Heart left ventricle (tissue), 16 donors: ENCODE measurements around the gene OLIG1. TPM values are rescaled to one million over a fixed set of nuclear protein-coding genes. Genes with fewer than 3 reads are reported as not detected.
A peak's percentile ranks its signal among the peaks of the same experiment; 100 is the strongest.

ENCODE experiments used
- ATAC-seq, 4 donors: fragments of 200-7000 bp; cut with Tn5 transposase; one replicate each; pipeline ENCODE4 v1.9.1; 2020 to 2022; ENCODE audit warnings: moderate library complexity in 4 of 4, mild to moderate bottlenecking in 3 of 4, moderate number of reproducible peaks in 1 of 4
- DNase-seq, 5 donors: peaks; one replicate each; pipeline ENCODE4 v3.0.0-alpha.2; 2020
- H3K27ac ChIP-seq, 12 donors: fragments of 200-600 bp; sonication (generic) in 4 of 12; one replicate each; pipeline versions ENCODE4 v1.5.0 to v1.8.0; 2016 to 2022; ENCODE audit warnings: mild to moderate bottlenecking in 2 of 12
- H3K27me3 ChIP-seq, 9 donors: fragments of 200-600 bp; sonication (generic) in 2 of 9; one replicate each; pipeline versions ENCODE4 v1.5.1 to v1.8.0; 2016 to 2022; ENCODE audit warnings: mild to moderate bottlenecking in 3 of 9
- H3K36me3 ChIP-seq, 9 donors: fragments of 200-600 bp; sonication (generic) in 2 of 9; one replicate each; pipeline versions ENCODE4 v1.5.0 to v1.8.0; 2018 to 2022; ENCODE audit warnings: mild to moderate bottlenecking in 2 of 9
- H3K4me1 ChIP-seq, 12 donors: fragments of 200-600 bp; sonication (generic) in 4 of 12; one replicate each; pipeline versions ENCODE4 v1.5.0 to v1.8.0; 2016 to 2022; ENCODE audit warnings: mild to moderate bottlenecking in 3 of 12
- H3K4me3 ChIP-seq, 12 donors: fragments of 200-600 bp; sonication (generic) in 4 of 12; one replicate each; pipeline versions ENCODE4 v1.5.0 to v1.8.0; 2017 to 2022; ENCODE audit warnings: mild to moderate bottlenecking in 9 of 12, moderate library complexity in 4 of 12
- H3K9me3 ChIP-seq, 12 donors: fragments of 200-600 bp; sonication (generic) in 4 of 12; one replicate each; pipeline versions ENCODE4 v1.5.0 to v1.8.0; 2016 to 2022; ENCODE audit warnings: mild to moderate bottlenecking in 1 of 12
- CTCF ChIP-seq, 12 donors: fragments of 200-600 bp; sonication (generic) in 4 of 12; IDR thresholded peaks; one replicate each; pipeline versions ENCODE4 v1.5.0 to v1.8.0; 2018 to 2022; ENCODE audit warnings: antibody characterized with exemption in 12 of 12, mild to moderate bottlenecking in 5 of 12
- POLR2A ChIP-seq, 2 donors: fragments of 450-650 bp; IDR thresholded peaks; one replicate each; pipeline ENCODE4 v1.6.1; 2017; ENCODE audit warnings: antibody characterized with exemption in 2 of 2, mild to moderate bottlenecking in 2 of 2, moderate library complexity in 2 of 2
- WGBS, 4 donors: extraction: QIAGEN DNeasy Blood & Tissue Kit in 2 of 4; methylation state at CpG; one replicate each; pipeline versions ENCODE4 v1.1.5 to v1.1.7; 2013 to 2018; 5-methylcytosine and 5-hydroxymethylcytosine counted together
- intact Hi-C, 10 donors: fragments of 100-400 bp; cut with DNase I; formaldehyde crosslinking; loops; one replicate each; pipeline versions ENCODE4 v1.11.1 to v1.14.2; 2022
- polyA plus RNA-seq, 2 donors: library from polyadenylated mRNA; stranded (reverse); fragments of 200-250 nt; gene quantifications; one replicate each; pipeline ENCODE4 v1.2.3, GENCODE V29; 2013
- total RNA-seq, 9 donors: library from RNA; depleted of rRNA in 2 of 9; stranded (reverse); fragments of >200 nt in 2 of 9; fragmentation: NEBNext Ultra II Directional in 3 of 9; extraction: Animal tissue kit (Norgen Biotek cat#: 25700) in 3 of 9; gene quantifications; one replicate each; pipeline versions ENCODE4 v1.1.0 to v1.2.4, GENCODE V29; 2016 to 2023
- donor health status: ischemic (EF 13 %, LVEDD 7.1; RV severe dilation, severe dysfunction).
- donor health status: healthy with polysubstance abuse.
- donor health status: DM: no; HTN: yes; CAD: no.
- donor health status: DM: no; HTN: no; CAD: no.
- donor health status: ischemic (EF 25% LVEDD 6.9; RV normal size, moderate dysfunction).
- donor health status: ischemic (EF 25% LVEDD 5.7; RV mildly dilated, moderate dysfunction).
- donor health status: healthy.
- donor health status: DM: yes; HTN: yes; CAD: no.
- donor health status: ischemic (EF 35%, LVEDD 5.7; RV mildly dilated, moderate dysfunction).
- donor health status: nonischemic (EF 11% LVEDD 7.7; RV severe dilation, severe dysfunction).
- donor health status: DM: yes; HTN: yes; CAD: no.
- donor health status: PGD.
- donor health status: ischemic (EF 29% LVEDD 5.4; RV normal size, mild dysfunction).
- donor health status: nonischemic (EF 23%, LVEDD 6.1; RV moderate dilation, normal function).

The OLIG1 gene
- total and polyA plus RNA-seq, 11 donors = 0.11 to 0.67 TPM; not detected in 9

- ATAC-seq (peak; percentile 16 to 59 (median 36)), DNase-seq (no peak)
- H3K36me3 ChIP-seq = no peaks in the 10 kb centered on the region
- WGBS, 4 donors = 11 to 30% (median 28%) methylated on average over 2 of the region's 2 CpGs
- intact Hi-C loops = no loop called here
- H3K27me3 ChIP-seq = peaks cover 2 to 39% (median 17%) of the 10 kb centered on the region in 9 donors
- H3K4me1 ChIP-seq = peaks cover 0 to 37% (median 2%) of the 10 kb centered on the region in 12 donors
- TF ChIP-seq CTCF (IDR thresholded peaks at IDR 0.05) (no peak), POLR2A (IDR thresholded peaks at IDR 0.05) (no peak)
- peak overlapping the region in 1 of 12 donors; percentile 32 for H3K27ac ChIP-seq
- no peaks in the 10 kb centered on the region for H3K9me3 ChIP-seq
- no peak overlapping the region for H3K4me3 ChIP-seq
Observed at GRCh38 chr21:33059380-33059841, 10.5 kb upstream of the OLIG1 start.

DNA sequence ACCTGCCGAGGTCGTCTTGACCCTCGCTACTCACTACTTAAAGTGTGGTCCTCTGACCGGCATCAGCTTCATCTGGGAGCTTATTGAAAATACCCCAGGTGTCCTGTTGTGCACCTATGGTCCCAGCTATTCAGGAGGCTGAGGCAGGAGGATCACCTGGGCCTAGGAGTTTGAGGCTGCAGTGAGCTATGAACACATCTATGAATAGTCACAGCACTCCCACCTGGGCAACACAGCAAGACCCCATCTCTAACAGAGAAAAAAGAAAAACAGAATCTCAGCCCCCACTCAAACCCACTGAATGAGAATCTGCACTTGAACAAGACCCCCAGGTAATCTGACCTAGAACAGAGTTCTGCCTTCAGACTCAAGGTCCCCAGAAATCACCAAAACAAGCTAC, 8.7 kb upstream of the OLIG1 start:
- intact Hi-C loops = no loop called here
- ATAC-seq (no peak), DNase-seq (no peak)
- Histone ChIP-seq H3K27me3 (peaks cover 2 to 56% (median 29%) of the 10 kb centered on the region in 9 donors), H3K4me3 (no peak overlapping the region), H3K4me1 (peaks cover 0 to 44% (median 2%) of the 10 kb centered on the region in 12 donors), H3K36me3 (no peaks in the 10 kb centered on the region), H3K9me3 (no peaks in the 10 kb centered on the region), H3K27ac (no peak overlapping the region)
- no peak for TF ChIP-seq CTCF (IDR thresholded peaks at IDR 0.05)
- WGBS, 4 donors = 83 to 94% (median 94%) methylated on average over 4 of the region's 4 CpGs

DNA sequence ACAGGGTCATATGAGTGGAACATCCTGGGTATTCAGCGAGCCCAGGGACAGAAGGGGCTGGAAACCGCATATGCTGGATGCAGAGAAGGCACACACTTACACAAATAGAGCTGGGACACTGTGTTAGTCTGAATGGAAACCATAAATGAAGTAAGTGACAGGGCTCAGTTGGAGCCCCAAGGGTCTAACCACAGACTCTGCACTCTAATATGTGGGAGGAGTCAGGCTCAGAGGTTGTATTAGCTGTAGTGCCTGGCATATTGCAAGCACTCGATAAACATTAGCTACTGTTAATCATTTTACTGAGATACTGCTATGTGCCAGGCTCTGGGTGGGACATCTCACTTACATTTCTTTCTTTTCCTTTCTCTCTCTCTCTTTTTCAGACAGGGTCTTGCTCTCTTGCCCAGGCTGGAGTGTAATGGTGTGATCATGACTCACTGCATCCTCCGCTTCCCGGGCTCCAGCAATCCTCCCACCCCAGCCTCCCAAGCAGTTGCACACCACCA, 6.5 kb upstream of the OLIG1 start:
- DNase-seq (no peak), ATAC-seq (no peak)
- intact Hi-C loops = no loop called here
- Histone ChIP-seq H3K36me3 (no peaks in the 10 kb centered on the region), H3K9me3 (no peaks in the 10 kb centered on the region), H3K4me3 (no peak overlapping the region), H3K27me3 (peaks cover 2 to 78% (median 50%) of the 10 kb centered on the region in 9 donors), H3K4me1 (peaks cover 0 to 50% (median 0%) of the 10 kb centered on the region in 12 donors), H3K27ac (no peak overlapping the region)
- TF ChIP-seq POLR2A (IDR thresholded peaks at IDR 0.05) = no peak
- no peak for TF ChIP-seq CTCF (IDR thresholded peaks at IDR 0.05)
- WGBS, 4 donors = 86 to 90% (median 88%) methylated on average over 5 of the region's 5 CpGs

DNA sequence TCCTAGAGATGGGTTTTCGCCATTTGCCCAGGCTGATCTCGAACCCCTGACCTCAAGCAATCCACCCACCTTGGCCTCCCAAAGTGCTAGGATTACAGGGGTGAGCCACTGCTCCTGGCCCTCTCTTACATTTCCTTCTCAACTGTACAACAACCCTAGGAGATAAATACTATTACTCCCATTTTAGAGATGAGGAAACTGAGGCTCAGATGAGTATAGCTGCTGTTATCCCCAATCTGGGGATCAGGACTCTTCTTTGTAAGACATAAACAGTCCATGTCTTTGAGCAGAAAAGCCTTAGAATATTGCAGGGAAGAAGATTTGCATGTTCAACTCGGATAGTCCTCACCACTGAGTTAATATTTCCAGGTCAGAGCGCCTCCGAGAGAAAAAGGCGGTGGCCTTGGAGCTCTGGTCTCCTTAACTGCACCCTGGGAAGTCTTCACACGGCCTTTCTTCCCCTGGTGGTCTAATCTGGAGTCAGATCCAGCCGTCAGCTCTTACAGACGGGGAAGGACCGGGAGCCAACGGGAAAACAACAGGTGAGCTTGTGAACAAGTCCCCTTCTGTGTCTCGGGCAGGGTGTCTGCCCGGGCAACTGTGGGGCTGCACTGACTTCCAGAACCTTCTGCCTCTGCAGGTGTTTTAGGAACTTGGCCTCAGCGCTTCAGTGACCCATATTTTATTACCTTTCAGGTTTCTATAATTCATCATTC, 5.9 kb upstream of the OLIG1 start:
- DNase-seq (no peak), ATAC-seq (no peak)
- TF ChIP-seq CTCF (IDR thresholded peaks at IDR 0.05) (no peak), POLR2A (IDR thresholded peaks at IDR 0.05) (no peak)
- 28 to 43% (median 34%) methylated on average over 14 of the region's 14 CpGs for WGBS, 4 donors
- peaks cover 0 to 4% (median 0%) of the 10 kb centered on the region in 12 donors for H3K9me3 ChIP-seq
- H3K36me3 ChIP-seq = no peaks in the 10 kb centered on the region
- H3K27ac ChIP-seq = no peak overlapping the region
- H3K4me1 ChIP-seq = peaks cover 0 to 43% (median 0%) of the 10 kb centered on the region in 12 donors
- H3K27me3 ChIP-seq = peaks cover 2 to 84% (median 56%) of the 10 kb centered on the region in 9 donors
- no peak overlapping the region for H3K4me3 ChIP-seq
- intact Hi-C loops = no loop called here
